GM23338 (cell line): Measurements from ENCODE around the gene SLC15A5. TPM values are rescaled to one million over a fixed set of nuclear protein-coding genes. Genes with fewer than 3 reads are reported as not detected.

Source experiments
- ATAC-seq: fragments of 200-7000 bp; cut with Tn5 transposase; 3 replicates; pipeline ENCODE4 v1.9.1; 2020
- DNase-seq: peaks from one replicate; pipeline ENCODE4 v3.0.0-alpha.2; 2015; ENCODE audit warnings: low spot score
- H2AFZ ChIP-seq: fragments of 200-600 bp; sonication (generic); 2 replicates; pipeline ENCODE4 v1.8.0; 2016; ENCODE audit warnings: antibody characterized with exemption, mild to moderate bottlenecking, moderate library complexity
- H3F3A ChIP-seq: fragments of 200-600 bp; sonication (generic); replicated peaks from 2 replicates; pipeline ENCODE4 v1.8.0; 2017; ENCODE audit warnings: antibody characterized with exemption, mixed run types, low read depth
- H3K27ac ChIP-seq: fragments of 200-600 bp; sonication (generic); 2 replicates; pipeline ENCODE4 v1.6.1; 2016; ENCODE audit warnings: low read depth
- H3K27me3 ChIP-seq: fragments of 200-600 bp; sonication (generic); 2 replicates; pipeline ENCODE4 v1.8.0; 2016; ENCODE audit warnings: mild to moderate bottlenecking, mixed run types, moderate library complexity; ENCODE audit not compliant: insufficient read depth
- H3K36me3 ChIP-seq: fragments of 200-600 bp; sonication (generic); 2 replicates; pipeline ENCODE4 v1.8.0; 2016; ENCODE audit warnings: mild to moderate bottlenecking; ENCODE audit not compliant: insufficient read depth
- H3K4me1 ChIP-seq: fragments of 200-600 bp; sonication (generic); 2 replicates; pipeline ENCODE4 v1.8.0; 2016; ENCODE audit warnings: mild to moderate bottlenecking, moderate library complexity; ENCODE audit not compliant: insufficient read depth
- H3K4me2 ChIP-seq: fragments of 200-600 bp; sonication (generic); 2 replicates; pipeline ENCODE4 v1.7.1; 2017; ENCODE audit warnings: mixed run types
- H3K4me3 ChIP-seq: fragments of 200-600 bp; sonication (generic); 2 replicates; pipeline ENCODE4 v1.6.1; 2016; ENCODE audit warnings: mixed run types
- H3K79me2 ChIP-seq: fragments of 200-600 bp; sonication (generic); replicated peaks from 2 replicates; pipeline ENCODE4 v1.8.0; 2017; ENCODE audit warnings: mild to moderate bottlenecking; ENCODE audit not compliant: insufficient read depth
- H3K9me2 ChIP-seq: fragments of 200-600 bp; sonication (generic); 2 replicates; pipeline ENCODE4 v1.8.0; 2017; ENCODE audit not compliant: insufficient read depth
- H4K20me1 ChIP-seq: fragments of 200-600 bp; sonication (generic); replicated peaks from 2 replicates; pipeline ENCODE4 v1.8.0; 2017; ENCODE audit warnings: mild to moderate bottlenecking; ENCODE audit not compliant: insufficient read depth
- H3K27ac Mint-ChIP-seq: 2 replicates; pipeline ENCODE4 v1.8.0; 2020; ENCODE audit warnings: inconsistent platforms, mild to moderate bottlenecking, moderate library complexity, mixed read lengths
- H3K27me3 Mint-ChIP-seq: 3 replicates; pipeline ENCODE4 v1.8.0; 2022; ENCODE audit warnings: low read depth, mild to moderate bottlenecking, moderate library complexity, mixed read lengths, inconsistent platforms; ENCODE audit not compliant: insufficient read depth, poor library complexity
- H3K36me3 Mint-ChIP-seq: 3 replicates; pipeline ENCODE4 v1.8.0; 2021; ENCODE audit warnings: low read depth, mild to moderate bottlenecking, inconsistent platforms, moderate library complexity, mixed read lengths
- H3K4me1 Mint-ChIP-seq: 3 replicates; pipeline ENCODE4 v1.8.0; 2020; ENCODE audit warnings: mild to moderate bottlenecking, inconsistent platforms, mixed read lengths
- H3K4me3 Mint-ChIP-seq: 3 replicates; pipeline ENCODE4 v1.8.0; 2021; ENCODE audit warnings: moderate library complexity, mild to moderate bottlenecking, inconsistent platforms, mixed read lengths
- H3K9me3 Mint-ChIP-seq: 3 replicates; pipeline ENCODE4 v1.8.0; 2020; ENCODE audit warnings: moderate library complexity, mild to moderate bottlenecking, inconsistent platforms, mixed read lengths
- CREB1 ChIP-seq: fragments of 250-450 bp; sonication (Bioruptor Pico); IDR thresholded peaks from 2 replicates; pipeline ENCODE4 v1.5.0; 2020; ENCODE audit warnings: low read depth, mild to moderate bottlenecking, moderate library complexity
- CTCF ChIP-seq, 2 experiments: fragments of 200-600 bp in 1 of 2; sonication (generic) in 1 of 2; conservative IDR thresholded peaks; 2 replicates each; pipeline versions ENCODE4 v1.5.1 to v1.6.1; 2016 to 2017; ENCODE audit warnings: antibody characterized with exemption in 2 of 2, low read depth in 2 of 2, mild to moderate bottlenecking in 2 of 2, moderate library complexity in 1 of 2
- EZH2 ChIP-seq: fragments of 200-600 bp; sonication (generic); IDR thresholded peaks from one replicate; pipeline ENCODE4 v1.8.0; 2017; ENCODE audit warnings: antibody characterized with exemption, mild to moderate bottlenecking, low read depth; ENCODE audit not compliant: unreplicated experiment
- EZH2phosphoT487 ChIP-seq: fragments of 200-600 bp; sonication (generic); IDR thresholded peaks from one replicate; pipeline ENCODE4 v1.8.1; 2018; ENCODE audit warnings: antibody characterized with exemption; ENCODE audit not compliant: unreplicated experiment
- JUNB ChIP-seq: IDR thresholded peaks from one replicate; pipeline ENCODE4 v1.6.1; 2016; ENCODE audit warnings: antibody characterized with exemption; ENCODE audit not compliant: unreplicated experiment
- NANOG ChIP-seq: IDR thresholded peaks from 2 replicates; pipeline ENCODE4 v1.6.1; 2016; ENCODE audit warnings: antibody characterized with exemption, borderline replicate concordance
- POLR2AphosphoS5 ChIP-seq: IDR thresholded peaks from 2 replicates; pipeline ENCODE4 v1.6.1; 2016; ENCODE audit warnings: antibody characterized with exemption, low read depth
- REST ChIP-seq: IDR thresholded peaks from one replicate; pipeline ENCODE4 v1.6.1; 2018; ENCODE audit warnings: antibody characterized with exemption; ENCODE audit not compliant: unreplicated experiment
- STAT1 ChIP-seq: IDR thresholded peaks from one replicate; pipeline ENCODE4 v1.6.1; 2016; ENCODE audit warnings: antibody characterized with exemption; ENCODE audit not compliant: unreplicated experiment
- ZNF462 ChIP-seq: fragments of 250-450 bp; sonication (Bioruptor Pico); IDR thresholded peaks from 2 replicates; pipeline ENCODE4 v1.5.0; 2020; ENCODE audit warnings: mild to moderate bottlenecking, moderate library complexity
- polyA plus RNA-seq: library from polyadenylated mRNA; unstranded; fragments of >200 nt; fragmentation: Nextera tagmentation; extraction: Ambion mirVana; gene quantifications from 2 replicates; pipeline ENCODE4 v1.2.1, GENCODE V29; 2016
- total RNA-seq: library from RNA; depleted of rRNA; stranded (reverse); fragments of >200 nt; shearing (Covaris generic); gene quantifications from 2 replicates; pipeline ENCODE4 v1.2.3, GENCODE V29; 2014

Gene SLC15A5
- total and polyA plus RNA-seq, 2 experiments from 2014 or later = not detected

DNA sequence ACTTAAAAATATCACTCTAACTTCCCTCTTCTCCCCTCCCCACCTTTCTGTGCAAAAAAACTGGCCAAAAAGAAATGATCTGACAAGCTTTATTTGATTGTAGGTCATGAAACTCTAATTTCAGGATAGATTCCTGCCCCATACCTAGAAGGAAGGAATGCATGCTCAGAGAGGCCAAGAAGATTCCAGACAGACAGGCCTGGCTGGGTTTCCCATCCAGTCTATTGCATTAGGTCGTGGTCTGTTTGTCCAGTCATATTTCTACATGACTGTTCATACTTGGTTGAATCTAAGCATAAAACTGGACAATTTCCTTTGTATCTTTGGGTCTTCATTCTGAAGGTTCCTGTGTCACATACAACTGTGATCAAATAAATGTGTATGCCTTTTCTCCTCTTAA lies 20.0 kb upstream of the SLC15A5 start:
- no peaks in the 10 kb centered on the region for H3K27me3 ChIP-seq
- H3F3A ChIP-seq = no peaks in the 10 kb centered on the region
- Mint-ChIP-seq H3K4me1 (peaks cover 4% of the 10 kb centered on the region; the same call in 2 of the 3 replicates), H3K27me3 (no peaks in the 10 kb centered on the region), H3K27ac (0 out of 2 replicates have a peak overlapping the region, but pooled peaks have one; percentile 10), H3K4me3 (no peak overlapping the region), H3K9me3 (no peaks in the 10 kb centered on the region), H3K36me3 (no peaks in the 10 kb centered on the region)
- no peaks in the 10 kb centered on the region for H4K20me1 ChIP-seq
- H3K9me2 ChIP-seq = no peaks in the 10 kb centered on the region
- no peak overlapping the region for H3K27ac ChIP-seq
- no peak for DNase-seq
- no peaks in the 10 kb centered on the region for H3K36me3 ChIP-seq
- no peak for ATAC-seq
- H3K4me1 ChIP-seq = peaks cover 12% of the 10 kb centered on the region; the same call in 1 of the 2 replicates
- H2AFZ ChIP-seq = no peak overlapping the region
- H3K4me3 ChIP-seq = no peak overlapping the region
- no peak overlapping the region for H3K4me2 ChIP-seq
- TF ChIP-seq POLR2AphosphoS5 = no peak
- TF ChIP-seq CTCF (conservative IDR thresholded peaks at IDR 0.05; ENCODE audit: low read depth in 2 of 2) = no peak
- no peak for TF ChIP-seq STAT1
- no peak for TF ChIP-seq NANOG
- TF ChIP-seq CREB1 (CRISPR knock-in tag) = no peak
- no peak for TF ChIP-seq REST
- TF ChIP-seq EZH2phosphoT487 = no peak
- no peak for TF ChIP-seq ZNF462 (CRISPR knock-in tag)
- no peak for TF ChIP-seq EZH2
- no peak for TF ChIP-seq JUNB
- no peaks in the 10 kb centered on the region for H3K79me2 ChIP-seq
